Caco-2 (cell line): ENCODE measurements around the gene FXYD7. TPM values are rescaled to one million over a fixed set of nuclear protein-coding genes. Genes with fewer than 3 reads are reported as not detected.

Source experiments
- BruUV-seq: library from RNA; stranded (reverse); fragments of 400-500 nt; replicated peaks from 2 replicates; lab custom pipeline; 2021; lab: Mats Ljungman, UMichigan
- CTCF ChIA-PET: fragments of 300-600 bp; sonication (Branson Sonifier 250); formaldehyde crosslinking; loops from one replicate; lab custom pipeline; 2022; ENCODE audit warnings: antibody characterized with exemption; lab: Charles Lee
- POLR2A ChIA-PET: fragments of 300-600 bp; sonication (Branson Sonifier 250); formaldehyde crosslinking; loops from one replicate; lab custom pipeline; 2022; ENCODE audit warnings: antibody characterized with exemption; lab: Charles Lee
- DNase-seq, 2 experiments: peaks; one replicate each; pipeline versions ENCODE4 v3.0.0 to v3.0.0-alpha.2; 2020 to 2022
- H3K27me3 ChIP-seq: replicated peaks from 2 replicates; pipeline ENCODE4 v1.6.0; 2011; ENCODE audit warnings: low read length; ENCODE audit not compliant: control insufficient read depth, insufficient read depth
- H3K36me3 ChIP-seq: 2 replicates; pipeline ENCODE4 v1.5.1; 2011; ENCODE audit warnings: low read length; ENCODE audit not compliant: control insufficient read depth, insufficient read depth
- H3K4me1 ChIP-seq: fragments of 250-450 bp; sonication (Bioruptor Pico); 2 replicates; pipeline ENCODE4 v1.5.1; 2020; ENCODE audit warnings: mild to moderate bottlenecking
- H3K4me3 ChIP-seq: 2 replicates; pipeline ENCODE4 v1.5.1; 2011; ENCODE audit warnings: low read depth, mild to moderate bottlenecking, control low read depth, low read length
- H3K9me3 ChIP-seq: fragments of 250-450 bp; sonication (Bioruptor Pico); 2 replicates; pipeline ENCODE4 v1.5.1; 2020; ENCODE audit warnings: mild to moderate bottlenecking, moderate library complexity
- H3K27ac Mint-ChIP-seq: one replicate; pipeline ENCODE4 v1.8.0; 2022; ENCODE audit warnings: mixed read lengths; ENCODE audit not compliant: unreplicated experiment
- H3K27me3 Mint-ChIP-seq: one replicate; pipeline ENCODE4 v1.8.0; 2022; ENCODE audit warnings: mixed read lengths; ENCODE audit not compliant: insufficient read depth, unreplicated experiment
- H3K36me3 Mint-ChIP-seq: one replicate; pipeline ENCODE4 v1.8.0; 2022; ENCODE audit warnings: mild to moderate bottlenecking, mixed read lengths; ENCODE audit not compliant: insufficient read depth, unreplicated experiment
- H3K4me1 Mint-ChIP-seq: one replicate; pipeline ENCODE4 v1.8.0; 2022; ENCODE audit warnings: low read depth, mixed read lengths; ENCODE audit not compliant: unreplicated experiment
- H3K4me3 Mint-ChIP-seq: one replicate; pipeline ENCODE4 v1.8.0; 2022; ENCODE audit warnings: mild to moderate bottlenecking, moderate library complexity, mixed read lengths; ENCODE audit not compliant: unreplicated experiment
- H3K9me3 Mint-ChIP-seq: one replicate; pipeline ENCODE4 v1.8.0; 2022; ENCODE audit warnings: mixed read lengths; ENCODE audit not compliant: unreplicated experiment
- intact Hi-C: fragments of 100-400 bp; cut with micrococcal nuclease; formaldehyde crosslinking; loops from one replicate; pipeline ENCODE4 v1.10.0; 2022; ENCODE audit not compliant: unreplicated experiment
- total RNA-seq: library from RNA; stranded (reverse); gene quantifications from 2 replicates; pipeline ENCODE4 v1.2.3, GENCODE V29; 2022
- TF ChIP-seq, protein P1 (sequence below), 2 experiments: fragments of 200-600 bp in 1 of 2; IDR thresholded peaks; 1 replicate in 1 of 2; 2 replicates in 1 of 2; pipeline versions ENCODE4 v1.5.1 to v1.8.0; 2011 to 2022; ENCODE audit warnings: antibody characterized with exemption in 1 of 2, control low read depth in 1 of 2, inconsistent platforms in 1 of 2, low read depth in 1 of 2, low read length in 1 of 2, mild to moderate bottlenecking in 1 of 2, moderate library complexity in 1 of 2; ENCODE audit not compliant: insufficient read depth in 1 of 2, severe bottlenecking in 1 of 2, unreplicated experiment in 1 of 2

Gene FXYD7
- total RNA-seq, 1 experiment from 2014 or later = not detected

DNA sequence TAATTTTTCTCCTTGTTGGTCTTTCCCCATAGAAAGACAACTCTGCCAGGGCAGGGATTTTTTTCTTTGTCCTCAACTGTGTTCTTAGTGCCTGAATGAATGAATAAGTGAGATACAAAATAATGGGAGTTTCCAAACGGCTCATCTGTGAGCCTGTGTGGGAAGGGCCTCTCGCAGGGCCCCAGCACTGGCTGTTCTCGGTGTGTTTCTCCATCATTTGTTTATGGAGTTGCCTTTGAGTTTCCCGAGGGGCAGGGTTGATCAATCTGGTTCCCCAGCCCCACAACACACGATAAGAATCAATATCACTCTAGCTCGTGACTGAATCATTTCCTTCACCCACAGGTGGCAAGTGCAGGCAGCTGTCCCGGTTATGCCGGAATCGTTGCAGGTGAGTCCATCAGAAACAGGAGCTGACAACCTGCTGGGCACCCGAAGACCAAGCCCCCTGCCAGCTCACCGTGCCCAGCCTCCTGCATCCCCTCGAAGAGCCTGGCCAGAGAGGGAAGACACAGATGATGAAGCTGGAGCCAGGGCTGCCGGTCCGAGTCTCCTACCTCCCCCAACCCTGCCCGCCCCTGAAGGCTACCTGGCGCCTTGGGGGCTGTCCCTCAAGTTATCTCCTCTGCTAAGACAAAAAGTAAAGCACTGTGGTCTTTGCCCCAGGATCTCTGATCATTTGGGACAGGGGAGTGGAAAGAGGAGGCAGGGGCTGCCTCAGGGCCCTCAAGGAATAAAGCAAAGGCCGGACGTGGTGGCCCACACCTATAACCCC is 26.4 kb downstream of the FXYD7 start:
- intact Hi-C loops = no loop called here
- Mint-ChIP-seq H3K9me3 (peaks cover 33% of the 10 kb centered on the region), H3K4me3 (no peak overlapping the region), H3K36me3 (peaks cover 6% of the 10 kb centered on the region), H3K27me3 (no peaks in the 10 kb centered on the region), H3K27ac (no peak overlapping the region), H3K4me1 (no peaks in the 10 kb centered on the region)
- ChIA-PET CTCF (no interaction called here), POLR2A (no interaction called here)
- DNase-seq = no peak
- Histone ChIP-seq H3K4me3 (no peak overlapping the region), H3K4me1 (peaks cover 6% of the 10 kb centered on the region; the same call in 1 of the 2 replicates), H3K27me3 (no peaks in the 10 kb centered on the region), H3K9me3 (peaks cover 25% of the 10 kb centered on the region; the same call in 1 of the 2 replicates), H3K36me3 (no peaks in the 10 kb centered on the region)
- BruUV-seq = no TSS peak
- TF ChIP-seq, protein P1, sequence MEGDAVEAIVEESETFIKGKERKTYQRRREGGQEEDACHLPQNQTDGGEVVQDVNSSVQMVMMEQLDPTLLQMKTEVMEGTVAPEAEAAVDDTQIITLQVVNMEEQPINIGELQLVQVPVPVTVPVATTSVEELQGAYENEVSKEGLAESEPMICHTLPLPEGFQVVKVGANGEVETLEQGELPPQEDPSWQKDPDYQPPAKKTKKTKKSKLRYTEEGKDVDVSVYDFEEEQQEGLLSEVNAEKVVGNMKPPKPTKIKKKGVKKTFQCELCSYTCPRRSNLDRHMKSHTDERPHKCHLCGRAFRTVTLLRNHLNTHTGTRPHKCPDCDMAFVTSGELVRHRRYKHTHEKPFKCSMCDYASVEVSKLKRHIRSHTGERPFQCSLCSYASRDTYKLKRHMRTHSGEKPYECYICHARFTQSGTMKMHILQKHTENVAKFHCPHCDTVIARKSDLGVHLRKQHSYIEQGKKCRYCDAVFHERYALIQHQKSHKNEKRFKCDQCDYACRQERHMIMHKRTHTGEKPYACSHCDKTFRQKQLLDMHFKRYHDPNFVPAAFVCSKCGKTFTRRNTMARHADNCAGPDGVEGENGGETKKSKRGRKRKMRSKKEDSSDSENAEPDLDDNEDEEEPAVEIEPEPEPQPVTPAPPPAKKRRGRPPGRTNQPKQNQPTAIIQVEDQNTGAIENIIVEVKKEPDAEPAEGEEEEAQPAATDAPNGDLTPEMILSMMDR (IDR thresholded peaks at IDR 0.05; ENCODE audit: insufficient read depth in 1 of 2, low read depth in 1 of 2, low read length in 1 of 2, severe bottlenecking in 1 of 2, unreplicated experiment in 1 of 2) = no peak

DNA sequence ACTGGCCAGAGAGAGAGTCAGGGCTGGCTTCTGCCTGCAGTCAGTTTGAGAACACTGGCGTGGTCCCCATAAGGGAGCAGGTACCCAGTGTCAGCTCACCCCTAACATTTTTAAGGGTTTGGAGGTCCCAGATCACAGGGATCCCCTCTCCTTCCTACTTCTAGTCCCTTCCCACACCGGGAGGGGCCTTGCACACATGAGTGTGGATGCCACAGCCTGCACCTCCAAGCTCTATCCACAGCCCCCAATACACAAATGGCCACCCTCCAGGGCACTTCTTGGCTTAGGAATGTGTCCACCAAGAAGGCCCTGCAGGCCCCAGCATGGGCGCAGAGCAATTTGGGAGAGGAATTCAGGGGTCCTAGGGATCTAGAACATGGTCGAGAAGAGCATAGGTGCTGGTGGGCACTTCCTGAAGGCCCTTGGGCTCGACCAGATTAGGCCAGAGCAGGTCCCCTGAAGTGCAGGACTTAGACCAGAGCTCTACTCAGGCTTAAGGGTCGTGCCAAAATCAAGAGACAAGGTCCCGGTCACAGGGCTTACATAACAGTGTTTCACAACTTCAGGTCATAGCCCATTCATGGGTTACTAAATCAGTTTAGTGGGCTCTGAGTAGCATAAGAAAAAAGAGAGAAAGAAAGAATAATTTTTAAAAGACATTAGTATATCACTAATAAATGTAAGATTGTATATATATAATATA is 27.5 kb downstream of the FXYD7 start:
- CTCF ChIA-PET = no interaction called here
- POLR2A ChIA-PET = no interaction called here
- H3K4me1 ChIP-seq = peaks cover 6% of the 10 kb centered on the region; the same call in 1 of the 2 replicates

DNA sequence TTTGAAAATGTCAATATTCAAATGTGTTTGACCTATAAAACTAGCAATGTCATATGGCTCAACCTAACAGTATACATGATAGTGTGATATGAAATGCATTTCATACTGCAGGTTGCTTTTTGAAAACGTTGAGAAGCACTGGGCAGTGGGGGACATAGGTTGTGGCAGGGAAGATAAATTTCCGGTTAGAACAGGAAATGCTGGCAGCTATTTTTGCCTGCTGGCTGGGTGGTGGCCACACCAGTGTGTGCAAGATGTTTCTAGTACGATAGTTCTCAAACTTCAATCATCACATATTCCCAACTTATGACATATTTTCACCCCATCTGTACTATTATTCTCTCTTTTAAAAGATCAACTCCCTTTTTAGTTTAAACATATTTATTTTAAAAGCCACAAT is 28.7 kb downstream of the FXYD7 start:
- H3K4me3 Mint-ChIP-seq = no peak overlapping the region
- no peak overlapping the region for H3K27ac Mint-ChIP-seq
- BruUV-seq = no TSS peak
- Histone ChIP-seq H3K27me3 (no peaks in the 10 kb centered on the region), H3K4me1 (peaks cover 6% of the 10 kb centered on the region; the same call in 1 of the 2 replicates), H3K4me3 (no peak overlapping the region), H3K36me3 (no peaks in the 10 kb centered on the region), H3K9me3 (peaks cover 3% of the 10 kb centered on the region)
- TF ChIP-seq, protein P1 (IDR thresholded peaks at IDR 0.05; ENCODE audit: insufficient read depth in 1 of 2, low read depth in 1 of 2, low read length in 1 of 2, severe bottlenecking in 1 of 2, unreplicated experiment in 1 of 2) = no peak
- no peaks in the 10 kb centered on the region for H3K4me1 Mint-ChIP-seq
- no peaks in the 10 kb centered on the region for H3K36me3 Mint-ChIP-seq
- intact Hi-C loops = no loop called here
- ChIA-PET CTCF (no interaction called here), POLR2A (no interaction called here)
- DNase-seq = no peak
- H3K9me3 Mint-ChIP-seq = peaks cover 23% of the 10 kb centered on the region
- no peaks in the 10 kb centered on the region for H3K27me3 Mint-ChIP-seq

More for the DNA sequence above, 27.5 kb downstream of the FXYD7 start:
- Histone ChIP-seq H3K27me3 (no peaks in the 10 kb centered on the region), H3K4me3 (no peak overlapping the region), H3K36me3 (no peaks in the 10 kb centered on the region), H3K9me3 (peaks cover 14% of the 10 kb centered on the region; the same call in 1 of the 2 replicates)
- DNase-seq = no peak
- intact Hi-C loops = no loop called here
- TF ChIP-seq, protein P1 (IDR thresholded peaks at IDR 0.05; ENCODE audit: insufficient read depth in 1 of 2, low read depth in 1 of 2, low read length in 1 of 2, severe bottlenecking in 1 of 2, unreplicated experiment in 1 of 2) = no peak
- H3K27me3 Mint-ChIP-seq = no peaks in the 10 kb centered on the region
- peaks cover 35% of the 10 kb centered on the region for H3K9me3 Mint-ChIP-seq
- H3K4me3 Mint-ChIP-seq = no peak overlapping the region
- H3K36me3 Mint-ChIP-seq = peaks cover 3% of the 10 kb centered on the region
- H3K4me1 Mint-ChIP-seq = no peaks in the 10 kb centered on the region
- BruUV-seq = no TSS peak
- H3K27ac Mint-ChIP-seq = no peak overlapping the region
